K562 (cell line): ENCODE data around the gene JUP. TPM values are rescaled to one million over a fixed set of nuclear protein-coding genes. Genes with fewer than 3 reads are reported as not detected.

Experiments used
- ATAC-seq: fragments of 200-7000 bp; cut with Tn5 transposase; 3 replicates; pipeline ENCODE4 v1.9.1; 2020; ENCODE audit warnings: moderate library complexity
- BruUV-seq: library from RNA; stranded (reverse); fragments of 400-500 nt; replicated peaks from 2 replicates; lab custom pipeline; 2021; lab: Mats Ljungman, UMichigan
- CTCF ChIA-PET: fragments of 300-600 bp; formaldehyde crosslinking; extraction: SDS; loops from one replicate; lab custom pipeline; 2021; ENCODE audit warnings: low intra/inter-chr PET ratio; lab: Yijun Ruan, JAX
- POLR2A ChIA-PET: fragments of 300-600, 350-650 bp; sonication (Branson Sonifier 250); formaldehyde crosslinking; extraction: SDS; loops from one replicate; lab custom pipeline; 2021; ENCODE audit warnings: antibody characterized with exemption, inconsistent platforms; lab: Yijun Ruan, JAX
- DNase-seq, 4 experiments: peaks; one replicate each; pipeline versions ENCODE4 v3.0.0 to v3.0.0-alpha.2; 2011 to 2018; ENCODE audit warnings: low spot score in 3 of 4, mixed read lengths in 3 of 4; ENCODE audit errors: extremely low read depth in 1 of 4
- FAIRE-seq: peaks from 2 replicates; lab custom pipeline; 2011; peaks lifted over from hg19 to GRCh38; lab: Jason Lieb, UNC
- H2AFZ ChIP-seq: 2 replicates; pipeline ENCODE4 v1.6.0; 2011; ENCODE audit warnings: low read depth, low read length, control low read depth, inconsistent platforms
- H3K27ac ChIP-seq: fragments of 200-600 bp; 3 replicates; pipeline ENCODE4 v1.8.0; 2011; ENCODE audit warnings: low read depth, mild to moderate bottlenecking, control low read depth, inconsistent platforms, low read length, moderate library complexity, mixed read lengths; ENCODE audit errors: extremely low read depth
- H3K27me3 ChIP-seq, 2 experiments: fragments of 300-600 bp in 1 of 2; 2 replicates in 1 of 2; 3 replicates in 1 of 2; pipeline versions ENCODE4 v1.6.0 to v1.8.0; 2011; ENCODE audit warnings: inconsistent platforms in 2 of 2, low read length in 2 of 2, mild to moderate bottlenecking in 1 of 2, mixed read lengths in 1 of 2, moderate library complexity in 1 of 2; ENCODE audit not compliant: control insufficient read depth in 2 of 2, insufficient read depth in 2 of 2
- H3K36me3 ChIP-seq: fragments of 300-600 bp; 3 replicates; pipeline ENCODE4 v1.8.0; 2011; ENCODE audit warnings: mild to moderate bottlenecking, low read length, inconsistent platforms; ENCODE audit not compliant: control insufficient read depth, insufficient read depth
- H3K4me1 ChIP-seq, 2 experiments: fragments of 200-600 bp in 1 of 2; replicated peaks in 1 of 2; 2 replicates in 1 of 2; 3 replicates in 1 of 2; pipeline versions ENCODE4 v1.5.1 to v1.8.0; 2011; ENCODE audit warnings: inconsistent platforms in 2 of 2, low read length in 2 of 2, mild to moderate bottlenecking in 1 of 2, mixed read lengths in 1 of 2, moderate library complexity in 1 of 2; ENCODE audit not compliant: control insufficient read depth in 2 of 2, insufficient read depth in 2 of 2
- H3K4me2 ChIP-seq: 2 replicates; pipeline ENCODE4 v1.6.1; 2011; ENCODE audit warnings: low read length, control low read depth, inconsistent platforms, mixed read lengths; ENCODE audit not compliant: insufficient read depth
- H3K4me3 ChIP-seq: fragments of 200-600 bp; sonication (generic), shearing (Covaris generic); 2 replicates; pipeline ENCODE4 v1.5.1; 2016; ENCODE audit warnings: control low read depth, inconsistent platforms
- H3K79me2 ChIP-seq: fragments of 200-600 bp; 3 replicates; pipeline ENCODE4 v1.8.0; 2011; ENCODE audit warnings: low read length, inconsistent platforms; ENCODE audit not compliant: control insufficient read depth, insufficient read depth
- H3K9ac ChIP-seq, 2 experiments: 2 replicates each; pipeline versions ENCODE4 v1.6.0 to v1.6.1; 2011; ENCODE audit warnings: low read depth in 2 of 2, low read length in 2 of 2, control low read depth in 1 of 2, inconsistent platforms in 1 of 2, mild to moderate bottlenecking in 1 of 2, mixed read lengths in 1 of 2; ENCODE audit not compliant: insufficient read depth in 1 of 2
- H3K9me1 ChIP-seq: one replicate; pipeline ENCODE4 v1.6.0; 2011; ENCODE audit warnings: inconsistent platforms, mild to moderate bottlenecking, low read length, moderate library complexity; ENCODE audit not compliant: control insufficient read depth, insufficient read depth
- H3K9me3 ChIP-seq: replicated peaks from 2 replicates; pipeline ENCODE4 v1.5.1; 2011; ENCODE audit warnings: low read depth, low read length, inconsistent platforms; ENCODE audit not compliant: control insufficient read depth, insufficient read depth
- H4K20me1 ChIP-seq: replicated peaks from 2 replicates; pipeline ENCODE4 v1.6.1; 2011; ENCODE audit warnings: low read length, inconsistent platforms, mixed read lengths; ENCODE audit not compliant: control insufficient read depth, insufficient read depth
- MEF2D ChIP-seq: conservative IDR thresholded peaks from 2 replicates; pipeline ENCODE4 v1.6.1; 2016; ENCODE audit warnings: low read depth, missing genetic modification characterization, missing compliant biosample characterization
- SMAD2 ChIP-seq: fragments of 150-350 bp; IDR thresholded peaks from 2 replicates; pipeline ENCODE4 v1.6.1; 2014; ENCODE audit warnings: low read depth, mild to moderate bottlenecking, low read length
- TAL1 ChIP-seq: fragments of 450-650 bp; IDR thresholded peaks from 2 replicates; pipeline ENCODE4 v1.6.1; 2016; ENCODE audit warnings: mild to moderate bottlenecking
- TARDBP ChIP-seq: fragments of 450-650 bp; IDR thresholded peaks from 2 replicates; pipeline ENCODE4 v1.6.1; 2016
- WGBS: fragments of 100-300 bp; shearing (Covaris generic); methylation state at CpG from one replicate; pipeline ENCODE4 v1.1.6; 2016; ENCODE audit warnings: low coverage, mixed read lengths; ENCODE audit not compliant: insufficient coverage; ENCODE audit errors: missing lambda C conversion rate; 5-methylcytosine and 5-hydroxymethylcytosine counted together
- in situ Hi-C: fragments of 300-500 bp; cut with MboI; formaldehyde crosslinking; loops from 4 replicates; pipeline ENCODE4 v1.15.0; 2018; ENCODE audit warnings: inconsistent platforms, mixed read lengths
- intact Hi-C: fragments of 100-400 bp; cut with micrococcal nuclease; formaldehyde crosslinking; loops from 2 replicates; pipeline ENCODE4 v1.14.2; 2022
- polyA plus RNA-seq, 8 experiments: library from polyadenylated mRNA; depleted of rRNA in 4 of 8; stranded (reverse) in 5 of 8; unstranded in 3 of 8; fragments of >200 nt; fragmentation: Nextera tagmentation in 2 of 8; fragmentation: Illumina TruSeq in 1 of 8; extraction: Ambion mirVana in 2 of 8; extraction: Trizol in 1 of 8; gene quantifications; 2 replicates each; pipeline versions ENCODE4 v1.2.1 to v1.2.3, GENCODE V29; 2011 to 2014; ENCODE audit warnings: inconsistent platforms in 1 of 8, missing spikeins in 1 of 8
- total RNA-seq, 7 experiments: library from RNA; depleted of rRNA in 6 of 7; stranded (reverse); fragments of >200 nt in 6 of 7; fragmentation: Illumina TruSeq in 2 of 7; extraction: Trizol in 2 of 7; gene quantifications; 2 replicates each; pipeline versions ENCODE4 v1.2.1 to v1.2.3, GENCODE V29; 2011 to 2021; ENCODE audit warnings: low replicate concordance in 1 of 7
- TF ChIP-seq, protein P1 (sequence below), 2 experiments: fragments of 200-800 bp in 1 of 2; sonication (Bioruptor generic) in 1 of 2; sonication (generic) in 1 of 2; formaldehyde crosslinking in 1 of 2; IDR thresholded peaks in 1 of 2; conservative IDR thresholded peaks in 1 of 2; 2 replicates each; pipeline versions ENCODE4 v1.5.0 to v1.6.1; 2016 to 2020; ENCODE audit warnings: missing compliant biosample characterization in 1 of 2, missing genetic modification characterization in 1 of 2, missing genetic modification reagents in 1 of 2
- TF ChIP-seq, protein P2 (sequence below): sonication (generic); formaldehyde crosslinking; IDR thresholded peaks from 2 replicates; pipeline ENCODE4 v1.8.0; 2022; ENCODE audit warnings: missing genetic modification reagents, mild to moderate bottlenecking, borderline replicate concordance
- TF ChIP-seq, protein P3 (sequence below), 2 experiments: fragments of 450-650 bp; IDR thresholded peaks; 2 replicates each; pipeline ENCODE4 v1.6.1; 2016; ENCODE audit warnings: mild to moderate bottlenecking in 2 of 2, borderline replicate concordance in 1 of 2, low read depth in 1 of 2, moderate library complexity in 1 of 2
- TF ChIP-seq, protein P4 (sequence below): sonication (generic); formaldehyde crosslinking; IDR thresholded peaks from 2 replicates; pipeline ENCODE4 v1.8.0; 2022; ENCODE audit warnings: mild to moderate bottlenecking, missing genetic modification reagents

The JUP gene
- total and polyA plus RNA-seq, 9 of the 15 experiments (the other 6 are each of a cell fraction or from before 2014, with no cell fraction given) = 6.4 to 177 (median 31.2) TPM

DNA sequence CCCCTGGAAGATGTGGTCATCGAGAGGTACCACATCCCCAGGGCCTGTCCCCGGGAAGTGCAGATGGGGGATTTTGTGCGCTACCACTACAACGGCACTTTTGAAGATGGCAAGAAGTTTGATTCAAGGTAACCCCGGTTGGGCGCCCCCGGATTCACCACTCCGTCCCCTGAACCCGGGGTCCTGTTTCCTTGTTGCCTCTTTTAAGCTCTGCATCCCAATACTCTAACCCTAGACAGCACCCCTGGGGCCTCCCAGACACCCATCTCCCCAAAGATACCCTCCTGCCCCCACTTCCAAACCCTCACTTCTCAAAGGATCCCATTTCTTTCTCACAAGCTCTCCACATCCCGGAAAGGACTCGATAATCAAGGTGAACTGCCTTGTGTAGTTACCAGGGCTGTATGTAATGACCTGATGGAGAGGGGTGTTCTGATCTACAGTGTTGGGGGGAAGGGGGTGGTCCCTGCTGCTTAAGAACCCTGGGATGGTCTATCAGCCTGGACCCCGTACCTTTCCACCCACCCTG is 26.7 kb upstream of the JUP start:
- WGBS = 66% methylated on average over 9 of the region's 12 CpGs
- H3K9me1 ChIP-seq = no peaks in the 10 kb centered on the region
- H3K4me3 ChIP-seq = no peak overlapping the region
- no peak overlapping the region for H3K27ac ChIP-seq
- H4K20me1 ChIP-seq = no peaks in the 10 kb centered on the region
- no peak overlapping the region for H3K4me2 ChIP-seq
- ATAC-seq (no peak), DNase-seq (peak in 1 of 4 experiments; percentile 3), FAIRE-seq (no peak)
- in situ Hi-C loops (no loop called here), intact Hi-C loops (no loop called here)
- POLR2A ChIA-PET = interaction anchor here (1.3 kb wide), 1 partner anchor 125 kb away, joined by 3 read pairs; no protein-coding TSS in a partner anchor
- H2AFZ ChIP-seq = no peak overlapping the region
- H3K9ac ChIP-seq = no peak overlapping the region; a peak in 1 of 4 replicates
- no TSS peak for BruUV-seq
- no peaks in the 10 kb centered on the region for H3K36me3 ChIP-seq
- CTCF ChIA-PET = no interaction called here
- H3K9me3 ChIP-seq = no peaks in the 10 kb centered on the region
- H3K4me1 ChIP-seq = peaks cover 2 to 33% of the 10 kb centered on the region in 2 experiments; a peak in 3 of 5 replicates
- H3K79me2 ChIP-seq = no peaks in the 10 kb centered on the region
- H3K27me3 ChIP-seq = no peaks in the 10 kb centered on the region
- no peak for TF ChIP-seq TARDBP
- TF ChIP-seq SMAD2 = no peak
- TF ChIP-seq, protein P1, sequence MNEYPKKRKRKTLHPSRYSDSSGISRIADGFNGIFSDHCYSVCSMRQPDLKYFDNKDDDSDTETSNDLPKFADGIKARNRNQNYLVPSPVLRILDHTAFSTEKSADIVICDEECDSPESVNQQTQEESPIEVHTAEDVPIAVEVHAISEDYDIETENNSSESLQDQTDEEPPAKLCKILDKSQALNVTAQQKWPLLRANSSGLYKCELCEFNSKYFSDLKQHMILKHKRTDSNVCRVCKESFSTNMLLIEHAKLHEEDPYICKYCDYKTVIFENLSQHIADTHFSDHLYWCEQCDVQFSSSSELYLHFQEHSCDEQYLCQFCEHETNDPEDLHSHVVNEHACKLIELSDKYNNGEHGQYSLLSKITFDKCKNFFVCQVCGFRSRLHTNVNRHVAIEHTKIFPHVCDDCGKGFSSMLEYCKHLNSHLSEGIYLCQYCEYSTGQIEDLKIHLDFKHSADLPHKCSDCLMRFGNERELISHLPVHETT (CRISPR knock-in tag; conservative IDR thresholded peaks at IDR 0.05 in 1 of 2, IDR thresholded peaks at IDR 0.05 in 1 of 2) = no peak
- TF ChIP-seq, protein P2, sequence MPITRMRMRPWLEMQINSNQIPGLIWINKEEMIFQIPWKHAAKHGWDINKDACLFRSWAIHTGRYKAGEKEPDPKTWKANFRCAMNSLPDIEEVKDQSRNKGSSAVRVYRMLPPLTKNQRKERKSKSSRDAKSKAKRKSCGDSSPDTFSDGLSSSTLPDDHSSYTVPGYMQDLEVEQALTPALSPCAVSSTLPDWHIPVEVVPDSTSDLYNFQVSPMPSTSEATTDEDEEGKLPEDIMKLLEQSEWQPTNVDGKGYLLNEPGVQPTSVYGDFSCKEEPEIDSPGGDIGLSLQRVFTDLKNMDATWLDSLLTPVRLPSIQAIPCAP (CRISPR knock-in tag) = no peak
- TF ChIP-seq TAL1 = no peak
- TF ChIP-seq MEF2D (tag) = no peak
- TF ChIP-seq, protein P3, sequence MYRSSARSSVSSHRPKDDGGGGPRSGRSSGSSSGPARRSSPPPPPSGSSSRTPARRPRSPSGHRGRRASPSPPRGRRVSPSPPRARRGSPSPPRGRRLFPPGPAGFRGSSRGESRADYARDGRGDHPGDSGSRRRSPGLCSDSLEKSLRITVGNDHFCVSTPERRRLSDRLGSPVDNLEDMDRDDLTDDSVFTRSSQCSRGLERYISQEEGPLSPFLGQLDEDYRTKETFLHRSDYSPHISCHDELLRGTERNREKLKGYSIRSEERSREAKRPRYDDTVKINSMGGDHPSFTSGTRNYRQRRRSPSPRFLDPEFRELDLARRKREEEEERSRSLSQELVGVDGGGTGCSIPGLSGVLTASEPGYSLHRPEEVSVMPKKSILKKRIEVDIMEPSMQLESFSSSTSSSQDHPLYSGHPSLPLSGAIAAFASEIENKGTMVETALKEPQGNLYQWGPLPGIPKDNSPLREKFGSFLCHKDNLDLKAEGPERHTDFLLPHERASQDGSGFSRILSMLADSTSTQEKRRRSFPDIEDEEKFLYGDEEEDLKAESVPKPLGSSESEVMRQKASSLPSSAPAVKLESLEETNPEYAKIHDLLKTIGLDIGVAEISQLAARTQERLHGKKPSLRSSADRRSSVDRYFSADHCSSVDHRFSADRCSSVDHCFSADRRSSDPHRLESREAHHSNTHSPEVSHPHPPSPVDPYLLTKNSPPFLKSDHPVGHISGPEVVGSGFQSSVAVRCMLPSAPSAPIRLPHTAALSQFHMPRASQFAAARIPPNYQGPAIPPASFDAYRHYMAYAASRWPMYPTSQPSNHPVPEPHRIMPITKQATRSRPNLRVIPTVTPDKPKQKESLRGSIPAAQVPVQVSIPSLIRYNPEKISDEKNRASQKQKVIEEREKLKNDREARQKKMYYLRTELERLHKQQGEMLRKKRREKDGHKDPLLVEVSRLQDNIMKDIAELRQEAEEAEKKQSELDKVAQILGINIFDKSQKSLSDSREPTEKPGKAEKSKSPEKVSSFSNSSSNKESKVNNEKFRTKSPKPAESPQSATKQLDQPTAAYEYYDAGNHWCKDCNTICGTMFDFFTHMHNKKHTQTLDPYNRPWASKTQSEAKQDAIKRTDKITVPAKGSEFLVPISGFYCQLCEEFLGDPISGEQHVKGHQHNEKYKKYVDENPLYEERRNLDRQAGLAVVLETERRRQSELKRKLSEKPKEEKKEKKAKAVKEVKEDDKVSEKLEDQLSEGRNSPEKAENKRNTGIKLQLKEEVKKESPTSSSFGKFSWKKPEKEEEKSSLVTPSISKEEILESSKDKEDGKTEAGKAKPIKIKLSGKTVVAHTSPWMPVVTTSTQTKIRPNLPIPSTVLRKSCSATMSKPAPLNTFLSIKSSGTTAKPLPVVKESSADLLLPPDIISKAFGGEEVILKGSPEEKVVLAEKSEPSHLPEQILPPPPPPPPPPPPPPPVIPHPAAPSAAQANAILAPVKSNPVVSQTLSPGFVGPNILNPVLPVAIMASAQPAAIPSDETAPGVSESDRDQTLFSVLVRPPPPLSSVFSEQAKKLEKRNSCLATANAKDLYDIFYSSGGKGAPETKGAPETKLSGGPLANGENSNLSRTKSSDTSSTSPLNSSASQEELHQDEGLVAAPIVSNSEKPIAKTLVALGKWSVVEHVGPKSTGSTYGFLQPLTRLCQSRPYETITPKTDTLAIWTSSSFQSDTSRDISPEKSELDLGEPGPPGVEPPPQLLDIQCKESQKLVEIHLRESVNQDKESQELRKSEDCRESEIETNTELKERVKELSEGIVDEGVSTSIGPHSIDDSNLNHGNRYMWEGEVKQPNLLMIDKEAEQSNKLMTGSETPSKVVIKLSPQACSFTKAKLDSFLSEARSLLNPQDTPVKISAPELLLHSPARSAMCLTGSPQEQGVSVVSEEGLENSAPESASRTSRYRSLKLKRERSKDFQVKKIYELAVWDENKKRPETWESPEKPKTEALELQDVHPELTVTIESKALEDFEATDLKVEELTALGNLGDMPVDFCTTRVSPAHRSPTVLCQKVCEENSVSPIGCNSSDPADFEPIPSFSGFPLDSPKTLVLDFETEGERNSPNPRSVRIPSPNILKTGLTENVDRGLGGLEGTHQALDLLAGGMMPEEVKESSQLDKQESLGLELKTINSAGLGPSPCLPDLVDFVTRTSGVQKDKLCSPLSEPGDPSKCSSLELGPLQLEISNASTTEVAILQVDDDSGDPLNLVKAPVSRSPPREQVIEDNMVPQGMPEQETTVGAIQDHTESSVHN (IDR thresholded peaks at IDR 0.05; ENCODE audit: borderline replicate concordance in 1 of 2, low read depth in 1 of 2) = no peak
- TF ChIP-seq, protein P4, sequence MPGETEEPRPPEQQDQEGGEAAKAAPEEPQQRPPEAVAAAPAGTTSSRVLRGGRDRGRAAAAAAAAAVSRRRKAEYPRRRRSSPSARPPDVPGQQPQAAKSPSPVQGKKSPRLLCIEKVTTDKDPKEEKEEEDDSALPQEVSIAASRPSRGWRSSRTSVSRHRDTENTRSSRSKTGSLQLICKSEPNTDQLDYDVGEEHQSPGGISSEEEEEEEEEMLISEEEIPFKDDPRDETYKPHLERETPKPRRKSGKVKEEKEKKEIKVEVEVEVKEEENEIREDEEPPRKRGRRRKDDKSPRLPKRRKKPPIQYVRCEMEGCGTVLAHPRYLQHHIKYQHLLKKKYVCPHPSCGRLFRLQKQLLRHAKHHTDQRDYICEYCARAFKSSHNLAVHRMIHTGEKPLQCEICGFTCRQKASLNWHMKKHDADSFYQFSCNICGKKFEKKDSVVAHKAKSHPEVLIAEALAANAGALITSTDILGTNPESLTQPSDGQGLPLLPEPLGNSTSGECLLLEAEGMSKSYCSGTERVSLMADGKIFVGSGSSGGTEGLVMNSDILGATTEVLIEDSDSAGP (CRISPR knock-in tag) = no peak
